Endothelial cell of umbilical vein (primary cell): ENCODE results near the gene C7. TPM values are rescaled to one million over a fixed set of nuclear protein-coding genes. Genes with fewer than 3 reads are reported as not detected.

Source experiments
- BruUV-seq: library from RNA; stranded (reverse); fragments of 400-500 nt; replicated peaks from 2 replicates; lab custom pipeline; 2021; lab: Mats Ljungman, UMichigan
- CTCF ChIA-PET: fragments of 300-600, 350-600 bp; sonication (Branson Sonifier 250); formaldehyde crosslinking; loops from one replicate; lab custom pipeline; 2021; ENCODE audit warnings: antibody characterized with exemption, inconsistent platforms; lab: Charles Lee
- POLR2A ChIA-PET: fragments of 300-600, 350-600 bp; sonication (Branson Sonifier 250); formaldehyde crosslinking; loops from one replicate; lab custom pipeline; 2021; ENCODE audit warnings: antibody characterized with exemption, inconsistent platforms; lab: Charles Lee
- DNase-seq: peaks from one replicate; pipeline ENCODE4 v3.0.0-alpha.2; 2011; ENCODE audit warnings: low read depth, low spot score
- FAIRE-seq: peaks from 2 replicates; lab custom pipeline; 2011; peaks lifted over from hg19 to GRCh38; lab: Jason Lieb, UNC
- H2AFZ ChIP-seq: 2 replicates; pipeline ENCODE4 v1.6.0; 2012; ENCODE audit warnings: low read depth, low read length, control low read depth, inconsistent platforms
- H3K27ac ChIP-seq: 2 replicates; pipeline ENCODE4 v1.5.1; 2011; ENCODE audit warnings: low read depth, mild to moderate bottlenecking, control low read depth, low read length, moderate library complexity; ENCODE audit not compliant: insufficient read depth
- H3K27me3 ChIP-seq, 2 experiments: 2 replicates each; pipeline versions ENCODE4 v1.6.0 to v1.6.1; 2011; ENCODE audit warnings: low read length in 2 of 2, mixed read lengths in 1 of 2; ENCODE audit not compliant: control insufficient read depth in 2 of 2, insufficient read depth in 2 of 2
- H3K36me3 ChIP-seq, 2 experiments: 2 replicates in 1 of 2; 3 replicates in 1 of 2; pipeline ENCODE4 v1.5.1; 2011; ENCODE audit warnings: low read length in 2 of 2, mild to moderate bottlenecking in 1 of 2, moderate library complexity in 1 of 2; ENCODE audit not compliant: control insufficient read depth in 2 of 2, insufficient read depth in 2 of 2; ENCODE audit errors: extremely low read depth in 1 of 2
- H3K4me1 ChIP-seq: 3 replicates; pipeline ENCODE4 v1.5.1; 2011; ENCODE audit warnings: mild to moderate bottlenecking, low read length; ENCODE audit not compliant: control insufficient read depth, insufficient read depth; ENCODE audit errors: extremely low read depth
- H3K4me2 ChIP-seq: 2 replicates; pipeline ENCODE4 v1.6.1; 2011; ENCODE audit warnings: low read length, control low read depth, mixed read lengths; ENCODE audit not compliant: insufficient read depth
- H3K4me3 ChIP-seq, 3 experiments: fragments of 200-600 bp in 1 of 3; sonication (generic), shearing (Covaris generic) in 1 of 3; replicated peaks in 1 of 3; 2 replicates each; pipeline ENCODE4 v1.5.1; 2011 to 2016; ENCODE audit warnings: control low read depth in 3 of 3, low read length in 3 of 3, mild to moderate bottlenecking in 2 of 3, inconsistent platforms in 1 of 3, low read depth in 1 of 3, moderate library complexity in 1 of 3; ENCODE audit not compliant: insufficient read depth in 1 of 3
- H3K79me2 ChIP-seq: 2 replicates; pipeline ENCODE4 v1.6.0; 2012; ENCODE audit warnings: low read length, inconsistent platforms; ENCODE audit not compliant: control insufficient read depth, insufficient read depth
- H3K9ac ChIP-seq: replicated peaks from 2 replicates; pipeline ENCODE3; 2011; ENCODE audit warnings: low read length, control low read depth; ENCODE audit not compliant: insufficient read depth; ENCODE audit errors: extremely low read depth
- H3K9me1 ChIP-seq: replicated peaks from 3 replicates; pipeline ENCODE4 v1.6.0; 2011; ENCODE audit warnings: mild to moderate bottlenecking, low read length; ENCODE audit not compliant: control insufficient read depth, insufficient read depth; ENCODE audit errors: extremely low read depth
- H3K9me3 ChIP-seq: replicated peaks from 2 replicates; pipeline ENCODE4 v1.5.1; 2012; ENCODE audit warnings: low read length, inconsistent platforms; ENCODE audit not compliant: control insufficient read depth, insufficient read depth
- H4K20me1 ChIP-seq: replicated peaks from 2 replicates; pipeline ENCODE3; 2011; ENCODE audit warnings: mild to moderate bottlenecking, low read length; ENCODE audit not compliant: control insufficient read depth, insufficient read depth; ENCODE audit errors: extremely low read depth
- CTCF ChIP-seq, 2 donors: IDR thresholded peaks; 1 replicate in 1 of 2; 2 replicates in 1 of 2; pipeline ENCODE4 v1.5.1; 2011; ENCODE audit warnings: low read length in 2 of 2, mild to moderate bottlenecking in 2 of 2, moderate library complexity in 2 of 2, control low read depth in 1 of 2, inconsistent platforms in 1 of 2, low read depth in 1 of 2; ENCODE audit not compliant: insufficient read depth in 1 of 2; ENCODE audit errors: extremely low read depth in 1 of 2
- EZH2 ChIP-seq: IDR thresholded peaks from 2 replicates; pipeline ENCODE4 v1.6.1; 2012; ENCODE audit warnings: borderline replicate concordance, low read depth, mild to moderate bottlenecking, moderate library complexity, low read length, inconsistent platforms; ENCODE audit not compliant: severe bottlenecking
- FOS ChIP-seq: IDR thresholded peaks from 2 replicates; pipeline ENCODE4 v1.6.1; 2011; ENCODE audit warnings: mild to moderate bottlenecking, low read length, moderate library complexity, borderline replicate concordance; ENCODE audit not compliant: insufficient read depth
- GATA2 ChIP-seq: IDR thresholded peaks from 2 replicates; pipeline ENCODE4 v1.7.0; 2011; ENCODE audit warnings: low read depth, mild to moderate bottlenecking, moderate library complexity, mixed read lengths, low read length; ENCODE audit not compliant: insufficient read length, insufficient read depth
- JUN ChIP-seq: IDR thresholded peaks from 2 replicates; pipeline ENCODE4 v1.6.1; 2011; ENCODE audit warnings: borderline replicate concordance, low read depth; ENCODE audit not compliant: insufficient read length, insufficient read depth
- MYC ChIP-seq: IDR thresholded peaks from one replicate; pipeline ENCODE4 v1.6.1; 2011; ENCODE audit warnings: mild to moderate bottlenecking, low read depth, low read length
- POLR2A ChIP-seq: IDR thresholded peaks from 2 replicates; pipeline ENCODE4 v1.6.1; 2012; ENCODE audit warnings: low read depth, mild to moderate bottlenecking, control low read depth, low read length
- POLR2AphosphoS5 ChIP-seq: IDR thresholded peaks from 2 replicates; pipeline ENCODE4 v1.6.1; 2012; ENCODE audit warnings: low read depth, mild to moderate bottlenecking, control low read depth, low read length, moderate library complexity; ENCODE audit not compliant: insufficient read depth
- dilution Hi-C: fragments of 300-500 bp; cut with MboI; formaldehyde crosslinking; loops from one replicate; pipeline ENCODE4 v1.15.0; 2019; ENCODE audit warnings: low sequenced_read_pairs; ENCODE audit not compliant: extremely low pct_ligation_motif_present
- intact Hi-C: fragments of 100-400 bp; cut with micrococcal nuclease; formaldehyde crosslinking; loops from one replicate; pipeline ENCODE4 v1.10.0; 2022
- polyA plus RNA-seq, 4 experiments: library from polyadenylated mRNA; depleted of rRNA in 3 of 4; stranded (reverse) in 3 of 4; unstranded in 1 of 4; fragments of >200 nt; gene quantifications; 2 replicates each; pipeline versions ENCODE4 v1.2.1 to v1.2.3, GENCODE V29; 2011 to 2012; ENCODE audit warnings: missing spikeins in 1 of 4
- total RNA-seq: library from RNA; stranded (reverse); gene quantifications from 2 replicates; pipeline ENCODE4 v1.2.3, GENCODE V29; 2021
- TF ChIP-seq, protein P1 (sequence below): IDR thresholded peaks from 2 replicates; pipeline ENCODE4 v1.6.1; 2011; ENCODE audit not compliant: insufficient read depth, insufficient read length

Gene C7
- total and polyA plus RNA-seq, 2 donors (not counting 3 experiments of a cell fraction or from before 2014, with no cell fraction given): 0.08 to 0.29 TPM

DNA sequence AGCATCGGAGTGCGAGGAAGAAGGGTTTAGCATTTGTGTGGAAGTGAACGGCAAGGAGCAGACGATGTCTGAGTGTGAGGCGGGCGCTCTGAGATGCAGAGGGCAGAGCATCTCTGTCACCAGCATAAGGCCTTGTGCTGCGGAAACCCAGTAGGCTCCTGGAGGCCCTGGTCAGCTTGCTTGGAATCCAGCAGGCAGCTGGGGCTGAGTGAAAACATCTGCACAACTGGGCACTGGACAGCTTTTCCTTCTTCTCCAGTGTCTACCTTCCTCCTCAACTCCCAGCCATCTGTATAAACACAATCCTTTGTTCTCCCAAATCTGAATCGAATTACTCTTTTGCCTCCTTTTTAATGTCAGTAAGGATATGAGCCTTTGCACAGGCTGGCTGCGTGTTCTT is 72.1 kb downstream of the C7 start:
- no peak overlapping the region for H3K4me2 ChIP-seq
- ChIA-PET CTCF (no interaction called here), POLR2A (no interaction called here)
- no TSS peak for BruUV-seq
- no peaks in the 10 kb centered on the region for H3K27me3 ChIP-seq
- no peak for FAIRE-seq
- H3K9me1 ChIP-seq: no peaks in the 10 kb centered on the region
- dilution Hi-C loops: no loop called here
- H3K9ac ChIP-seq: no peak overlapping the region
- no peaks in the 10 kb centered on the region for H3K79me2 ChIP-seq
- H4K20me1 ChIP-seq: no peaks in the 10 kb centered on the region
- no peaks in the 10 kb centered on the region for H3K36me3 ChIP-seq
- H3K4me1 ChIP-seq: no peaks in the 10 kb centered on the region
- H3K9me3 ChIP-seq: no peaks in the 10 kb centered on the region
- TF ChIP-seq CTCF (IDR thresholded peaks at IDR 0.05; ENCODE audit: extremely low read depth in 1 of 2, insufficient read depth in 1 of 2, low read depth in 1 of 2, low read length in 2 of 2) (no peak), FOS (no peak), POLR2AphosphoS5 (no peak), JUN (no peak), POLR2A (no peak), EZH2 (no peak), GATA2 (no peak), MYC (no peak)
- TF ChIP-seq, protein P1, sequence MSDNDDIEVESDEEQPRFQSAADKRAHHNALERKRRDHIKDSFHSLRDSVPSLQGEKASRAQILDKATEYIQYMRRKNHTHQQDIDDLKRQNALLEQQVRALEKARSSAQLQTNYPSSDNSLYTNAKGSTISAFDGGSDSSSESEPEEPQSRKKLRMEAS: no peak
- intact Hi-C loops: no loop called here
- no peak overlapping the region for H2AFZ ChIP-seq
- H3K27ac ChIP-seq: no peak overlapping the region
- DNase-seq: no peak
- no peak overlapping the region for H3K4me3 ChIP-seq
